ENCODE data around the gene BDNF. TPM values are rescaled to one million over a fixed set of nuclear protein-coding genes. Genes with fewer than 3 reads are reported as not detected.
A peak's percentile ranks its signal among the peaks of the same experiment; 100 is the strongest.

The BDNF gene
- total and polyA plus RNA-seq, 2 of the 8 experiments (the other 6 are each of a cell fraction or from before 2014, with no cell fraction given) = 2.4 to 5.4 TPM

- no peak for TF ChIP-seq SP4 (IDR thresholded peaks at IDR 0.05; ENCODE audit: low read length)
- no peak for TF ChIP-seq EP300 (IDR thresholded peaks at IDR 0.05; ENCODE audit: borderline replicate concordance in 1 of 2, low read depth in 2 of 2, low read length in 2 of 2)
- TF ChIP-seq ASH2L (IDR thresholded peaks at IDR 0.05; ENCODE audit: low read length) = peak; percentile 76
- TF ChIP-seq TCF12 (IDR thresholded peaks at IDR 0.05; ENCODE audit: low read depth, low read length) = no peak
- no peak for TF ChIP-seq JUND (IDR thresholded peaks at IDR 0.05; ENCODE audit: low read length)
- TF ChIP-seq TBP (IDR thresholded peaks at IDR 0.05; ENCODE audit: low read depth, low read length) = peak; percentile 10; the same call in 1 of the 2 replicates
- TF ChIP-seq EZH2 (IDR thresholded peaks at IDR 0.05; ENCODE audit: low read depth, low read length, severe bottlenecking) = no peak
- no peak for TF ChIP-seq CREB1 (IDR thresholded peaks at IDR 0.05)
- TF ChIP-seq KDM4A (IDR thresholded peaks at IDR 0.05; ENCODE audit: low read depth, low read length, severe bottlenecking) = peak; percentile 66
- no peak for TF ChIP-seq GTF2F1 (IDR thresholded peaks at IDR 0.05; ENCODE audit: borderline replicate concordance, low read depth, low read length)
- TF ChIP-seq RXRA (IDR thresholded peaks at IDR 0.05; ENCODE audit: insufficient read depth, low read depth, low read length) = no peak
- peak; percentile 25; the same call in 1 of the 2 replicates for TF ChIP-seq EGR1 (IDR thresholded peaks at IDR 0.05; ENCODE audit: borderline replicate concordance, low read depth, low read length)
- no peak for TF ChIP-seq RAD21 (IDR thresholded peaks at IDR 0.05 in 1 of 2, conservative IDR thresholded peaks at IDR 0.05 in 1 of 2; ENCODE audit: low read depth in 2 of 2, low read length in 2 of 2)
- no peak for TF ChIP-seq MAFK (IDR thresholded peaks at IDR 0.05; ENCODE audit: low read depth, low read length)
- TF ChIP-seq CHD1 (IDR thresholded peaks at IDR 0.05; ENCODE audit: low read depth, low read length) = no peak; the same call in 1 of the 2 replicates
- TF ChIP-seq KDM5A (IDR thresholded peaks at IDR 0.05; ENCODE audit: low read length) = no peak
- peak; percentile 8 for TF ChIP-seq RNF2 (IDR thresholded peaks at IDR 0.05; ENCODE audit: borderline replicate concordance, low read depth, low read length, missing control alignments, poor library complexity, severe bottlenecking)
- TF ChIP-seq E2F6 (IDR thresholded peaks at IDR 0.05) = no peak
- no peak for TF ChIP-seq POU5F1 (IDR thresholded peaks at IDR 0.05; ENCODE audit: low read depth, low read length)
- no peak for TF ChIP-seq GABPA (IDR thresholded peaks at IDR 0.05; ENCODE audit: borderline replicate concordance, insufficient read depth, low read length)
- TF ChIP-seq SIX5 (IDR thresholded peaks at IDR 0.05; ENCODE audit: low read depth, low read length) = no peak
- TF ChIP-seq CTBP2 (IDR thresholded peaks at IDR 0.05; ENCODE audit: borderline replicate concordance, insufficient read depth, insufficient read length, low read length) = no peak
- no peak for TF ChIP-seq ATF3 (IDR thresholded peaks at IDR 0.05; ENCODE audit: insufficient read depth, low read depth, low read length)
These were observed 18.7 kb upstream of the BDNF start (continued) for GRCh38 chr11:27718863-27719545.
